Measurements from ENCODE around the gene ST6GALNAC5. TPM values are rescaled to one million over a fixed set of nuclear protein-coding genes. Genes with fewer than 3 reads are reported as not detected.
"Not testable (repeated sequence)": the region's sequence is repeated elsewhere in the genome, so short reads cannot be mapped to it uniquely, and the experiment has no call there.

The ST6GALNAC5 gene
- polyA plus RNA-seq: under 1 TPM; 0.29 to 0.79 (median 0.31) TPM

DNA sequence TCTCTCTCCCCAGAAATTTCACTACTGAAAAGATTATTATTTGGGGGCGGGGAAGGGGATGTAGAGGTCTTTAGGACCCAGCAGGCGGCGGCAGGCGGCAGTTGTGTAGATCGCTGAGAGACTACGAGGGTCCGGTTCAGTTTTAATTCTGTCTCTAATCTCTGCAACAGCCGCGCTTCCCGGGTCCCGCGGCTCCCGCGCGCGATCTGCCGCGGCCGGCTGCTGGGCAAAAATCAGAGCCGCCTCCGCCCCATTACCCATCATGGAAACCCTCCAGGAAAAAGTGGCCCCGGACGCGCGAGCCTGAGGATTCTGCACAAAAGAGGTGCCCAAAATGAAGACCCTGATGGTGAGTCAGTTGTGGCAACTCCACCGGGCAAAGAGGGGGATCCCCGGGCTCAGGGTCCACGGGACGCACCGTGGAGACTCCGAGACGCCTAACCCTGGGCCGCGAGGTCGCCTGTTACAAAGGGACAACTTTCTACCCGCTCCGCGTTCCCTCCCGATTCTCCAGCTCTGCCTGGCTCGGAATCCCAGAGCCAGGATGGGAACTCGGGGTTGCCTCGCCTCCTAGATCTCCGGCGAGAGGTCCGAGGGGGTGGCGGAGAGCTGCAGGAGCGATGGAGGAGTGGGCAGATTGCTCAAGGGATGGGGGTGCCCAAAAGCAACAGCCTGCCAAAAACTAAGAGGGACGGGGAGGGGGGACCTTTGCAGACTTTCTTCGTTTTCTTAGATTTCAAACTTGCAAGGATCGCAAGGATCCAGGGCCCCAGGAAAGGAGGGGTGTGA lies at the start of gene ST6GALNAC5:
Gene ST6GALNAC5, plus strand, starts transcription at position 139 of the 789 bp plus-strand sequence.
- no peak within 1 kb of the TSS for H3K27ac ChIP-seq (ENCODE audit: low read depth, low read length)
- WGBS, 3 donors: 1 to 2% (median 1%) methylated on average over 50 of the region's 50 CpGs

DNA sequence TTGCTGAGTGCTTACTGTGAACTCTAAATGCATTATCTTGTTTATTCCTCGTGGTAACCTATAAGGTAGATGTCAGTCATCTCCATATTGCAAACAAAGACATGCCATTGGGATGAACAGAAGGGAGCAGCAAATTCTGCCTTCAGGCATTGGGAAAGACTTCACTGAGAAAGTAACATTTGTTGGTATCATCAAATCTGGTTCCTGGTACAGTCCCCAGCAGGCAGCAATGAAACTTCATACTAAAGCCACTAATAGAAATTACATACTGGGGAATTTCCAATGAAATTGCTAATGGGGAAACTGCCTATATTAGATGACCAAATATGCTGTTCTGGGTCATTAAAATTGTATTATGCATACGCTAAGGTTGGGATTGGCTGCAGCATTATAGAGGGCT lies 47.3 kb upstream of the ST6GALNAC5 start:
- WGBS, 3 donors: 62 to 83% (median 74%) methylated on average over 2 of the region's 2 CpGs

DNA sequence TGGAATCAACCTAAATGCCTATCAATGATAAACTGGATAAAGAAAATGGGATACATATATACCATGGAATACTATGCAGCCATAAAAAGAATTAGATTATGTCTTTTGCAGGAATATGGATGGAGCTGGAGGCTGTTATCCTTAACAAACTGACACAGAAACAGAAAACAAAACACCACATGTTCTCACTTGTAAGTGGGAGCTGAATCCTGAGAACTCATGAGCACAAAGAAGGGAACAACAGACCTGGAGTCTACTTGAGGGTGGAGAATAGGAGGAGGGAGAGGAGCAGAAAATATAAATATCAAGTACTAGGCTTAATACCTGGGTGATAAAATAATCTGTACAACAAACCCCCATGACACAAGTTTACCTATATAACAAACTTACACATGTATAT lies 44.3 kb upstream of the ST6GALNAC5 start:
- H3K27ac ChIP-seq (ENCODE audit: low read depth, low read length): not testable (repeated sequence)

More for the DNA sequence above, 47.3 kb upstream of the ST6GALNAC5 start:
- H3K27ac ChIP-seq (ENCODE audit: low read depth, low read length): no peak overlapping the region

DNA sequence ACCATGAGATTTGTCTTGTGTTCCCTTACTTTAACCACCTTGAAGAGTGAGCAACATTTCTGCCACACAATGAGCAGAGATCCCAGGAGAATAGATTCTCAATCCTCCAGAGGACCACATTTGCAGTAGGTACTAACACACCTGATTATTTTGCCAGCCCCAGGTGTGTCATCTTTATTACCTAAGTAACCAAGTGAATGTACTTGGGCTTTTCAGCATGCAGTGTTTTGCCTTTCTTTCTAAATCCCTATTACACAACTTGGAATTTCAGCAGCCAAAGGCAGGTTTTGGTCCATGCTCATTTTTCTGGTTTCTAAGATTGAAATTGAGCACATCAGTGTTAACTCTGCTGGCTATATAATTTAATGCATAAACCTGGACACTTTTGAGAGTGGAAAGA lies 43.2 kb upstream of the ST6GALNAC5 start:
- no peak overlapping the region for H3K27ac ChIP-seq (ENCODE audit: low read depth, low read length)

DNA sequence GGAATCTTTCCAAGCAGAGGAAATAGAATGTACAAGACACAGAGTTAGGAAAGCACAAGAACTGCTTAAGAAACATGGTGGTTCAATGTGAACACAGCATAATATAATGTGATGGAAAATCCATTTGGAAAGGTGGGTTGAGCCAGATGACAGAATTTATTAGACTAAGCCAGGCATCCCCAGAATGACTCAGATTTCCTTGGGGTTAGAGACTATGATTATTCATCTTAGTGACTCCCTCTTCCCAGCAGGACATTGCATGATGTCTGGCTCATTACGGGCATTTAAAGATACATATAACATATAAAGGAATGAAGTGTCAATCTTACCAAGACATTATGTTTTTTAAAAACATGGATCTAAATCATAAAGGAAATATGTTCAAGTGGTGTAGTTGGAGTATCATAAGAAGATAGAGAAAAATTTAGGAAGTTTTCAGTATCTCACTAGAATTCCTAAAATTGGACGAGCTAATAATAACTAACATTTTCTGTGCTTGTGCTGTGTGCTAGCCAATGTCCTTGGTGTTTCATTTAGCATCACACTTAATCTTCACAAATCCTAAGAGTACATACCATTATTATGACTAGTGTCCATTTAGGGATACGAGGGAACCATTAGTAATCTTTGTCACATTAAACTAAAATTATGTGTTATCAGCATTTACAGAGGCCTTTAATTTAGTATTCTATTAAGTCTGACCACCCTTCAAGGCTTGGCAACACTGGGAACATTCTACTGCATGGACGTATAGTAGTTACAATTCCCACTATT lies 41.0 kb upstream of the ST6GALNAC5 start:
- 62 to 74% (median 69%) methylated on average over 4 of the region's 4 CpGs for WGBS, 3 donors
- H3K27ac ChIP-seq (ENCODE audit: low read depth, low read length): no peak overlapping the region

DNA sequence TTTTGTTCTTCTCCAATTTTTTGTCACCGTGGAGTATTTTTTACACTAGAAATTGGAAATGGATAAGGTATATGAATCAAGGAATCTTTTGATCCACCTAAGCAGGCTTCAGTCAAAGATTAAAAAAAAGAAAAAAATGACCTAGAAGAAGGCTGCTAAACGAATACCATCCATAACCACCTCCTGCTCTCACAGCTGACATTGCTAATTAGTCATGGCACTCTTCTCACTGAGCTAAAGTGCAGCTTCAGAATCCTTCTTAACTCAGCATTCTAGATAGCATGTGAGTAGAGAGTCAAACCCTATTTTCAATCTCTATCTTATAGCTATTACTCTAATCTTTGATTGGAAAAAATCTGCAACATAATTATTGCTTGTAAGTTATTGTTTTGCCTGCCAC lies 40.2 kb upstream of the ST6GALNAC5 start:
- 57 to 77% (median 71%) methylated on average over 2 of the region's 2 CpGs for WGBS, 3 donors
- no peak overlapping the region for H3K27ac ChIP-seq (ENCODE audit: low read depth, low read length)

DNA sequence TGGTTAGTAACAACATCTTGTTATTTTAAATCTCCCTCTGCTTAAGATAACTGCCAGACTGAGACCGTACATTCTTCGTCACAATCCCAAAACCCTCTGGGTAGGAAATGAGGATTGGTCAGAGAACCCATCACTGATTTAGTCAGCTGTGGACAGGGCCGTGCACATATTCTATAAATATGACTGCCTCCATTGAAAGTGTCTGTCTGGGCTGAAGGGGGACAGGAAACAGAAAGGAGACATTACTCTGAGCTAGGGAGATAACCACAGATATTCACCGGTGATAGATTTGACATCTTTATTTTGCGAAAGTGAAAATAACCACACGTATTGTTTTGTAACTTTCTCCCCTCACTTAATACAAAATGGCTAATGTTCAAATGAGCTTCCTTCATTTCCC lies 36.9 kb upstream of the ST6GALNAC5 start:
- WGBS, 3 donors: 37 to 73% (median 42%) methylated on average over 6 of the region's 6 CpGs
- no peak overlapping the region for H3K27ac ChIP-seq (ENCODE audit: low read depth, low read length)

DNA sequence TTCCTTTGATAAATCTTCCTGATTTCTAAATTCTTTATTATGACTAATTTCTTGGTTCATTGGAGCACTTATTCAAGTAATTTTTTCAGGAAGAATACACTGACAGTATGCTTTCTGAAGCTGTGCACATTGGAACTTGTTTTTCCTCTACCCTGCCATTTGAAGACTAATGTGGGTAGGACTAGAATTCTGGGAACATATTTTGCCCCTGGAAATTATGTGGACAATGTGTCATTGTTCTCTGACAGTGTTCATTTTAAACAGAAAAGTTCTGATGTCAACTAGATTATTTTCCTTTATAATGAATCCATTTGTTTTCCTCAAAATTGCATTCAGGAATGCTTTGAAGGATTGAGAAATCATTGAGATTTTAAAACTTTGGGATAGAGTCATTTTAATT lies 34.8 kb upstream of the ST6GALNAC5 start:
- H3K27ac ChIP-seq (ENCODE audit: low read depth, low read length): no peak overlapping the region

DNA sequence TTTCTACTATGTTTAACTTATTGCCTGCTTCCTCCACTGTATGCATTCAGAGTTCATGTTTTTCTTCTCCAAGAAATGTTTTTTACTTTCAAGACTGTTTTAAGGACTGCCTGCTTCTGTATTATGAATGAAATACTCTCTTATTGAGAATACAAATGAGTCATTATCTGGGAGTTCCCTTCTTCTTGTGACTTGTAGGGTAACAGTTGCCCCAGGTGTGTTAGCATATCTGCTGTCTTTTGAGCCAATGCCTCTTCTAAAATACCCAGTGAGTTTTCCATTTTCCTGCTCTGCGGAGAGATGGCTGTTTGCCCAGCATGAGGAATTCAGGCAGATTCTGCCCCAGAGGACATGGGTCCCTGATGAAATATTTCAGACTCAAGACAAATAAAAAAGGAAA lies 34.1 kb upstream of the ST6GALNAC5 start:
- H3K27ac ChIP-seq (ENCODE audit: low read depth, low read length): no peak overlapping the region
- WGBS, 3 donors: 87 to 91% (median 90%) methylated on average over 1 of the region's 1 CpG

DNA sequence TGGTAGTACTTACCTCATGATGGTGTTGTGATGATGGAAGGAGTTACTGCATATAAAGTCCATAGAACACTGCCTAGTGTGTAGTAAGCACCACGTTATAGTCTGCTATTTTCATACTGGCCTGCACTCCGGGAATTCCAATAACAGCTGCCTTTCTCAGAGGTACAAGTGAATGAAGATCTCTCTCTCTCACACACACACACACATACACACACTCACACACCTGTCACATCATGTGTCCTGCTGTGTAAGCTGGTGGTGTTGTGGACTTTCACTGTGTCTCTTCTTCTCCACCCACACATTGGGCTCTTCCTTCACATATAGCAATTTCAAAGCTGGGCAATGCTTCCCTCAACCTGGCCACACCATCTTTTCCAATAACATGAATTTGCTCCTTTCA lies 33.4 kb upstream of the ST6GALNAC5 start:
- H3K27ac ChIP-seq (ENCODE audit: low read depth, low read length): no peak overlapping the region
- 89 to 90% (median 89%) methylated on average over 2 of the region's 2 CpGs for WGBS, 3 donors

DNA sequence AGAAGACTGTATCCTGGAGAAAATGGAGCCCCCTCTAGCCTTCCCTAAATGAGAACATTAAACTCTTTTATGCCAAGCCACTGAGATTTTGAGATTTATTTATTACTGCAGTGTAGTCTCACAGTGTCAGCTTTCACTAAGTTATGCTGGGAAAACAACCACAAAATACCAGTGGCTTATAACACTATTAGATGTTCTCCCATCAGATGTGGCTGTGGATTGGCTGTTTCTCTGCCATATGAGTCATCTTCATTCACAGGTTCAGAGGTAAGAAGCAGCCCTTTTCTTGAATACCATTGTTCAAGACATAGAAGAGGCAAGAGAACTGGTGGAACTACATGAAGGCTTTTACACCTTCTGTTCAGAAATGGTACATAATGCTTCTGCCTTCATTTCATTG lies 32.1 kb upstream of the ST6GALNAC5 start:
- H3K27ac ChIP-seq (ENCODE audit: low read depth, low read length): no peak overlapping the region

DNA sequence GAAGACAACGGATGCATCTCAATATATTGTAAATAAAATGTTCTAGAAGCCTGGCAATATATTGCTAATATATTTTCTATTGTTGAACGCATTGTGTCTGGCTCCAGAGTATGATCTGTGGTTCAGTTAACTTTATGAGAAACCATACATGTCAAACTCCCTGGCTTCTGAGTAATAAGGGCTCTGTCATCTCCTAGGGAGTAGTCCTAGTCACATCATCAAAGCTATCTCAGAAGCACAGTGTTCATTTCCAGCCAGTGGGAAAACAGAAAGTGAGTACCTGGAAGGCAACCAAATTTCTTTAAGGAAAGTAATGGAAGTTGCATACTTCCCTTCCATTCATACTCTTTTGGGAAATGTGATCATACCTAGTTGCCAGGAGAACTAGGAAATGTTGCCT lies 27.0 kb upstream of the ST6GALNAC5 start:
- H3K27ac ChIP-seq (ENCODE audit: low read depth, low read length): no peak overlapping the region
- WGBS, 3 donors: 86 to 93% (median 91%) methylated on average over 2 of the region's 2 CpGs

DNA sequence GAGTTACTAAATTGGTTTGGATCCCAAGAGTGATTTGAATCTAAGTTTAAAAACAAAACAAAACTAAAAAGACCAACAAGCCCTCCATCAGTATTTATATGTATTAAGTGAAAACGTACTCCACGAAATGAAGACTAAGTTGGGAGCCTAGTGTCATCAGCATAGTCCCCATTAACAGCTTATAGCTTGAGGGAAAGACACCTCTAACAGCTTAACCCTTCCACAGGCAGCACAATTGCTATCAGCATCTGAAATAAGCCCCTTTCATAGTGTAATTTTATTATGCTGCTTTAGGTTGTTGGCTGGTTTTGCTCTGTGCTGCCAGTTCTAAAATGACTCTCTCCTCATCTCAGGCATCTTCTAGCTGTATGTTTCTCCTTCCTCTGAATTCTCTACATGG lies 25.8 kb upstream of the ST6GALNAC5 start:
- no peak overlapping the region for H3K27ac ChIP-seq (ENCODE audit: low read depth, low read length)
- WGBS, 3 donors: 33 to 55% (median 54%) methylated on average over 2 of the region's 2 CpGs

DNA sequence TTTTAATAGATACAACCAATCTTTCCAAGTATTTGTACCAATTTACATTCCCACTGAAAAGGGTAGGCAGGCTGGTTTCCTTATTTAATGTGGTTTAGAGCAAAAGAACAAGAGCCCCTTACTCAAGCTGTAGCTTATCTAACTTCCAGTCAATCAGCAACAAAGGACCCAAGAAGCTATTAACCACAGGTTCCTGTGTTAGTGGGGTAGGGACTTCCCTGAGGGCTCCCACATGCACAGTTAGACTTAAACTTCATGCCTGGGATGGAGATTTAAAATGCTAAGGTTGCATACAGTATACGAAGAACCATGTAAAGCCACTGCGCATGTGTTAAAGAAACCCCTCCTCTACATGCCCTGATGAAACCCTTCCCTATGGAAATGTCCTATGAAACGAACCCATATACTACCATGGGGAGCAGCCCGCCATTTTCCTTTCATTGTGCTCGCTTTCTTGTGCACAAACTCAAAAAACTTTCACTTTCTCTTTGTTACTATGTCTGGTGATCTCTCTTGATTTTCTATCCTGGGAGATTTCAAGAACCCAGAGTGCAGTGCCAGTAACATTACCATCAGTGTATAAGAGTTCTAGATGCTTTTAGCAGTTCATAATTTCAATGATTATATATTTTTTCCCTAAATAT lies 23.3 kb upstream of the ST6GALNAC5 start:
- H3K27ac ChIP-seq (ENCODE audit: low read depth, low read length): no peak overlapping the region
- whole genome bisulfite sequencing, 3 donors: 80 to 90% (median 89%) methylated on average over 5 of the region's 5 CpGs

DNA sequence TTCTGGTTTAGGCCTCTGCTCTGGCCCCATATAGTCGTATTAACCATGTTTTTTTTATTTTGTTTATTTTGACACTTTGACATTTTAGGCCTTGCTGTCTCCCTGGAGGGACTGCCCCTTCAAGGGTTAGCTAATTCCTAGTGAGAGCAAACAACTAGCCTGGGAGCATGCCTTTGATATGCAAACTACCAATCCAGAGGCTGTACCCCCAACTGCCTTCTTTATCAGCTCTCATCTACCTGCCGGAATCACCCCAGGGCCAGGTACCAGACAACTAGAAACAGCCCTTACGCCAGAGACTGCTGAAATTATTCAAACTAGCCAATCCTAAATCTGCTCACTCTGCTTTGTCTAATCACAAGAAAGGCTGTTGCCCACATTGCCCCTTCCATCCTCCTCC lies 13.0 kb upstream of the ST6GALNAC5 start:
- 58 to 87% (median 79%) methylated on average over 3 of the region's 3 CpGs for WGBS, 3 donors

DNA sequence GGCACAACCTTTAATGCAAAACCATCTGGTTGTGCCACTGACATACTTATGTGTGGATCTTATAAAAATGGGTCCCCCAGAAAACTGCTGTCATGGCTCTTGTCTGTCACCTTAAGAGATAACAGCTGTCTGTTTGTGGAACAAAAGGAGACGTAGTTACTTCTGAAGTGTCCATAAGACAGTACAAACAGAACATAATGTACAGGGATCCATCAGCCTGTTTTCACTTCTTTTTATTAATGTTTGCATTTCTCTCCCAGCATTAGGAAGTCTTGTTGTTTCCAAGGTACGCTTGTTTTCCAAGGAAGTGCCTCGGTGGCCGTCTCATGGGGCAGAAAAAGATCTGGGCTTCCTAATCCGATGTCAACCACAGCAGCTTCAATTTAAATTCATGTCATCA lies 11.2 kb upstream of the ST6GALNAC5 start:
- no peak overlapping the region for H3K27ac ChIP-seq (ENCODE audit: low read depth, low read length)
- WGBS, 3 donors: 62 to 77% (median 70%) methylated on average over 5 of the region's 5 CpGs

More for the DNA sequence above, 13.0 kb upstream of the ST6GALNAC5 start:
- no peak overlapping the region for H3K27ac ChIP-seq (ENCODE audit: low read depth, low read length)

DNA sequence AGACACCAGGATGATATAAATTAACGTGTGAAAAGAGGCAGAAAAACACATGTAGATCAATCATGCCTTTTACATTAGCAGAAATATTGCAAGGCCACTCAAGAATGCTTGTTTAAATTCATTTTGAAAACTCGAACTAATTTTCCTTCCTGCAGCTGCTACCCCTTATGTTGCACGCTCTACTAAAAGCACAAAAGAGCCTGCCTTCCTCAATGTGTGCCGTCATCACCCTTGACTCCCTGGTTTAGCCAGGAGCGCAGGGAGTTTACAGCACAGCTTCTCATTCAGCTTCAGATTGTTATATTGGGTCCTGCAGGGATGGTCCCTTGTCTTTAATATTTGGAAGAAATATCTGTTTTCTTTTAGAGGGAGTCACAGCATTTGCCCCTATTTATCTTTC lies 10.1 kb upstream of the ST6GALNAC5 start:
- H3K27ac ChIP-seq (ENCODE audit: low read depth, low read length): no peak overlapping the region
- WGBS, 3 donors: 64 to 83% (median 80%) methylated on average over 5 of the region's 5 CpGs

DNA sequence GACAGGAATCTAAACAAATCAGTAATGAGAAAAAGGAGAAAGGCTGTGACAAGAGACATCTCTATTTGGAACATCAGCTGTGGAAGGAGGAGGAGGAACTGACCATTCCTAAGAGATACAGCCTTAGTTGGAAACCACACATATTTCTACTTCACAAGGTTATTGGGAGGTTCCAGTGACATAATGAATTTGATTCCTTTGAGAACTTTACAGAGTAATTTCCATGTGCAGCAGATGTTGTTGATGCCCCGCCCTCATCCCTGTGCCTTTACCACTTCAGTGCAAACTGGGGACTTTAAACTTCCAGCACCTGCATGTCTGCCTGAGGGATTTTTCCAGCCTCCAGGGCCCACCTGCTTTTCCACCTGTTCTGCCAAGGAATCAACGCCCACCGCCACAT lies 9.3 kb upstream of the ST6GALNAC5 start:
- 72 to 89% (median 83%) methylated on average over 3 of the region's 3 CpGs for WGBS, 3 donors
- no peak overlapping the region for H3K27ac ChIP-seq (ENCODE audit: low read depth, low read length)

DNA sequence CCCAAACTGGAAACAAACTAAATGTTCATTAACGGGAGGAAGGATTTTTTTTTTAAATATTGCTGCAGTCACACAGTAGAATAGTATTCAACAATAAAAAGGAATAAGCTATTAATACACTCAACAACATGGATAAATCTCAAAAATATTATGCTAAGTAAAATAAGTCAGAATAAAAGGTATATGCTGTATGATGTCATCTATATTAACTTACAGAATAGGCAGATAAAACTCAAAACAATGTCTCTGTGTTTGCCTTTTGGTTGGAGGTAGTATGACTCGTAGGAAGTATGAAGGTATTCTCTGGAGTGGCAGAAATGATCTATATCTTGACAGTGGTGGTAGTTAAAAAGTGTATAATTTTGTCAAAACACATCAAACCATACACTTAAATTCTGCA lies 6.1 kb upstream of the ST6GALNAC5 start:
- WGBS, 3 donors: 82 to 93% (median 83%) methylated on average over 2 of the region's 2 CpGs
- no peak overlapping the region for H3K27ac ChIP-seq (ENCODE audit: low read depth, low read length)

DNA sequence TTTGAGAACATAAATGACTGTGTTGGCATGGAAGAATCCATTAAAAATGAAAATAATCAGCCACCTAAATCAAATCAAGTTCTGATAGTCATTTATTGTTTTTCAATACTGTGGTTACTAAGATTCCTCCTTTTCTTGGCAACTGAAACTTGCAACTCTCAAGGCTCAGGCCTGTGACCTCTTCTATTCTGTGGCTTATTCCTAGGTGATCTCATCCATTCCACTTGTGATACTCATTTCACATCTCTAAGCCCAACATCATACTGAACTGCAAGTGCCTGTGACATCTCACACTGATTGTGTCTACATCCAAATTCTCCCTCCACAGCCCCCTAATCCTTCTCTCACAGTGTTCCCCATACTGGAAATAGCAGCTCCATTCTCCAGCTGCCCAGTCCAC lies 4.8 kb upstream of the ST6GALNAC5 start:
- H3K27ac ChIP-seq (ENCODE audit: low read depth, low read length): no peak overlapping the region

Measured in adipose tissue (tissue), 3 donors.